VCaP (cell line): ENCODE data around the gene SEPTIN1.

Source experiments
- H3K27ac ChIP-seq: fragments of 450-650 bp; 2 replicates; pipeline ENCODE4 v1.5.1; 2017
- TF ChIP-seq, protein P1 (sequence below): fragments of 450-650 bp; conservative IDR thresholded peaks from 2 replicates; pipeline ENCODE4 v1.5.1; 2017; ENCODE audit warnings: mild to moderate bottlenecking, moderate library complexity

The SEPTIN1 gene

DNA sequence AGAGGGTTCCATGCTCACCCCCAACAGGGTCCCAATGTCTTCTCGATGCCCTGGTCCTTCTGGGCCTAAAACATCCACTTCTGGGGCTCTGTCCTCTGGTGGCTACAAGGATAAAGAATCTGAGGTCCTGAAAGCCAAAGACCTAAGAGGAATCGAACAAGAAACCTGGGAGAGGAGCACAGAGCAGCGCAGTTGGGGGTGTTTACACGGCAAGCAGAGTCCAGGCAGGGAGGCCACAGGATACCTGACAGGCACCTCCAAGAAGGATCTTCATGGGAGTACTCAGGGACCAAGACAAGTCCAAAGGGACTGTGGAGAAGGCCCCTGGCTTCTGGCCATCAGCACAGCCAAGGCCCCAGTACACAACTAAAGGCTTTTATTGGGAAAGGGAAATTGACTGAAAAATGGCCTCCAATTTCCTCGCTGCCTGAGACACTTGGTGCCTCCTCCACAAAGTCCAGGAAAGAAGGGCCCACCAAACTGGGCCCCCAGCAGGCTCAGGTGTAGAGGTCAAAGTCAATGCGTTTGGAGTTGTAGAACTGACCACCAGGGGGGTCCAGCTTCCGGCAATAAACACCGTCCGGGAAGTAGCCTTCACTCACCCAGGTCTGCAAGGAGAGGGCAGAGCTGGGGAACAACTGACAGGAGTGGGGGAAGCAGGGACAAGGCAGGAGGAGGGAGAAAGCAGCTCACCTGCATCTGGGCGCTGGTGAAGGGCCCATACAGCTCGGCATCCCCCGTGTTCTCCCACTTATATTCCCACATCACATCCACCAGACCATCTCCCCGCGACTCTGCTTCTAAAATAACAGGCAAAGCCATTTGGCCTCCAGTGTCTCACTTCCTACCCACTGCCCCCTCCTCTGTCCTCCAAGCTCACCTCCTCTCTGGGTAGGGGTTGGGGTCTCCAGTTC lies 29.6 kb downstream of the SEPTIN1 start:
- TF ChIP-seq, protein P1, sequence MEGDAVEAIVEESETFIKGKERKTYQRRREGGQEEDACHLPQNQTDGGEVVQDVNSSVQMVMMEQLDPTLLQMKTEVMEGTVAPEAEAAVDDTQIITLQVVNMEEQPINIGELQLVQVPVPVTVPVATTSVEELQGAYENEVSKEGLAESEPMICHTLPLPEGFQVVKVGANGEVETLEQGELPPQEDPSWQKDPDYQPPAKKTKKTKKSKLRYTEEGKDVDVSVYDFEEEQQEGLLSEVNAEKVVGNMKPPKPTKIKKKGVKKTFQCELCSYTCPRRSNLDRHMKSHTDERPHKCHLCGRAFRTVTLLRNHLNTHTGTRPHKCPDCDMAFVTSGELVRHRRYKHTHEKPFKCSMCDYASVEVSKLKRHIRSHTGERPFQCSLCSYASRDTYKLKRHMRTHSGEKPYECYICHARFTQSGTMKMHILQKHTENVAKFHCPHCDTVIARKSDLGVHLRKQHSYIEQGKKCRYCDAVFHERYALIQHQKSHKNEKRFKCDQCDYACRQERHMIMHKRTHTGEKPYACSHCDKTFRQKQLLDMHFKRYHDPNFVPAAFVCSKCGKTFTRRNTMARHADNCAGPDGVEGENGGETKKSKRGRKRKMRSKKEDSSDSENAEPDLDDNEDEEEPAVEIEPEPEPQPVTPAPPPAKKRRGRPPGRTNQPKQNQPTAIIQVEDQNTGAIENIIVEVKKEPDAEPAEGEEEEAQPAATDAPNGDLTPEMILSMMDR, result no peak
- H3K27ac ChIP-seq, result no peak overlapping the region

DNA sequence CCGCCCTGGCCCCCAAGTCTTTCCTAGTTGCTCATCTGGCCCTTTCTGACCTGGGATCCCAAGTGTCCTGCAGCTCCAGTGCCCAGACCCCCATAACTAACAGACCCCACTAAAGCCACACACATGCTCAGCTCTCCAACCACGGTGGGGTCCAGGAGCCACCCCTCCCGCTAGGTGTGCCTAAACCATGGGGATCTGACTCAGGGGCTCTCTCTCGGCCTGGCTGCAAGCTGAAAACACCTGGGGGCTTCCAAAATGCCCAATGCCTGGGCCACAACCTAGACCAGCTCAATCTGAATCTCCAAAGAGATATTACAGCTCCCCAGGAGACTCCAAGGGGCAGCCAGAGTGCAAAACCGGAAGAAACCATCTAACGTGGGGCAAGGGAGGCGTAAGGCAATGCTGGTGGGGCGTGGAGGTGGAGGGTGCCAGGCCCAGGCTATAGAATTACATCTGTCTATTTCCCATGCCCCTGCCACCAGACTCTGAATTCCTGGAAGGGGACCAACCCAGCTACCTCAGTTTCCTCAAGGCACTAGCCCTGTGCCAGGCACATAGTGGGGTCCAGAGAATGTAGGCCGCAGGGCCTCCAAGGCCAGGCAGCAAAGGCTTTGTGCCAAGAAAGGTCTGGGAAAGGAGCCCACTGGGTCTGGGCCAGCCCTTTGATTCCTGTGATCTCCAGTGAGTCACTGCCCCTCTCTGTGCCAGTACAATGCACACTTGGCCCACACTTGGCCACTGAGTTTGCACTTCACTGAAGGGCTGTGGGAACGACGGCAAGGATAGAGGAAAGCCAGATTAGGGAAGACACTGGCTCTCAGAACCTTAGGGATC lies 30.6 kb downstream of the SEPTIN1 start:
- no peak overlapping the region for H3K27ac ChIP-seq
- TF ChIP-seq, protein P1, result no peak

DNA sequence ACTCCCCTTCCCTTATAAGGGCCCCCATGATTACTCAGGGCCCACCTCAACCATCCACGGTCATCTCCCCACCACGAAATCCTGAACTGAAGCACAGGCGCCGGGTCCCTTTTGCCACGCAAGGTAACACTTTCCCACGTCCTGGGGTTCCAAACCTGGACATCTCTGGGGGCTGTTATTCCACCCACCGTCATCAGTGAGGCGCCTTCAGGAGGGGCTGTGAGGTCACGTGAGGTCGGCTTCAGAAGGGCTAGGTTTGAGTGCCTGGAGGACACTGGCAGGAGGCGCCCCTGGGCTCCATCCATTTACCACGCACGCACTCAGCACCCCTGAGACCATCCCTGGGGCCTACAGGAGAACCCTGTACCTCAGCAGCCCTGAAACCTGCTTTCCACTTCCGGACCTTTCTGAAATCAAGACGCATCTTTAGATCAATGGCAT lies 31.3 kb downstream of the SEPTIN1 start:
- no peak overlapping the region for H3K27ac ChIP-seq

DNA sequence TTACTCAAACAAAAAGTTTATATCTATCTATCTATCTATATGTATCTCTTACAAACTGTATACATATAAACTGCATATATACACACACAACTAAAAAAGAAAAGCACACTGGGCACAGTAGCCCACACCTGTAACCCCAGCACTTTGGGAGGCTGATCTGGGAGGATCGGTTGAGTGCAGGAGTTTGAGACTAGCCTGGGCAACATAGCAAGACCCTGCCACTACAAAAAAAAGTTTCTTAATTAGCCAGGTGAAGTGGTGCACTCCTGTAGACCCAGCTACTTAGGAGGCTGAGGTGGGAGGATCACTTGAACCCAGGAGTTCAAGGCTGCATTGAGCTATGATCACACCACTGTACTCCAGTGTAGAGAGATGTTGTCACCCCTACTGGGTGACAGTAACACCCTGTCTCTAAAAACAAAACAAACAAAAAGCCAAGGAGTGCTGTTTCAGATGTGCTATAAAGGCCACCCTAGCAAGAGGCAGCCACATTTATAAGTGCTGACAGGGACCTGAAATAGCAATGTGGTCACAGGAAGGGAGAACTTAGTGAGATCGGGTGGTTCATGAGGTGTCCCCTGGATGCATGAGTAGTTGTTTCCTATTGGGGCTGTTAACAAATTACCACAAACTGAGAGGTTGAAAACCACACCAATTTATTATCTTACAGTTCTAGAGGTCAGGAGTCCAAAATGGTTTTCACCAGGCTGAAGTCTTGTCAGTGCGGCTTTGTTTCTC lies 32.1 kb downstream of the SEPTIN1 start:
- TF ChIP-seq, protein P1, result no peak
- no peak overlapping the region for H3K27ac ChIP-seq

More for the DNA sequence above, 31.3 kb downstream of the SEPTIN1 start:
- TF ChIP-seq, protein P1, result no peak

DNA sequence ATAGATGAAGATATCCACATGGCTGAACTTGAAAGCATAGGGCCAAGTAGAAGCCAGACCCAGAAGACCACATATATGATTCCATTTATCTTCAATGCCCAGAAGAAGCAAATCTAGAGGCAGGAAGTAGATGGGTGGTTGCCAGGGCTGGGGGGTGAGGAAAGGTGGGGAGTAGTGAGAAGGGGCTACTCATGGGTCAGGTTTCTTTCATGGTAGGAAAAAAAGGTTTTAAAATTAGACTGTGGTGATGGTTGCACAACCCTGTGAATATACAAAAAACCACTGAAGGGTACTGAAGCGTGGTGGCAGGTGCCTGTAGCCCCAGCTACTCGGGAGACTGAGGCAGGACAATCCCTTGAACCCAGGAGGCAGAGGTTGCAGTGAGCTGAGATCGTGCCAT lies 32.7 kb downstream of the SEPTIN1 start:
- H3K27ac ChIP-seq, result no peak overlapping the region
- TF ChIP-seq, protein P1, result no peak

DNA sequence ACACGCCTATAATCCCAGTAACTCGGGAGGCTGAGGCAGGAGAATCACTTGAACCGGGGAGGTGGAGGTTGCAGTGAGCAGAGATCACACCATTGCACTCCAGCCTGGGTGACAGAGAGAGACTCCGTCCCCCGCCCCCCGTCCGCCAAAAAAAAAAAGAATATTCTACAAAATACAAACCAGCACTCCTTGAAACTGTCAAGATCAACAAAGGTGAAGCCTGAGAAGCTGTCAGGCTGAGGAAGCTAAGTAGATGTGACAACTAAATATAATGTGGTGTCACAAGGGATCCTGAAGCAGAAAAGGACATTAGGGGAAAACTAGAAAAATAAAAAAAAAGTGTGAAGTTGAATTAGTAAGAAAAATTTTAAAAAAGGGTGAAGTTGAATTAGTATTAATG lies 33.4 kb downstream of the SEPTIN1 start:
- TF ChIP-seq, protein P1, result no peak
- no peak overlapping the region for H3K27ac ChIP-seq

DNA sequence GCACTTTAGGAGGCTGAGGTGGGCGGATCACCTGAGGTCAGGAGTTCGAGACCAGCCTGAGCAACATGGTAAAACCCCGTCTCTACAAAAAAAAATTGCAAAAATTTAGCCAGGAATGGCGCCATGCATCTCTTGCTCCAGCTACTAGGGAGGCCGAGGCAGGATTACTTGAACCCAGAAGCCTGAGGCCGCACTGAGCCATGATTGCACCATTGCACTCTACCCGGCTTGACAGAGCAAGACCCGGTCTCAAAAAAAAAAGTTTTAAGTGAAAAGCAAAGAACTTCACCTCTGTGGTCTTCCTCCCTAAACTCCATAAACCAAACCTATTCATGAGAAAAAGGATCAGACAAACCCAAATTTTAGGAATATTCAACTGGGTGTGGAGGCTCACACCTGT lies 34.2 kb downstream of the SEPTIN1 start:
- TF ChIP-seq, protein P1, result no peak
- H3K27ac ChIP-seq, result no peak overlapping the region
